ENCODE data around the gene TNMD.
A peak's percentile ranks its signal among the peaks of the same experiment; 100 is the strongest.
"Not testable (repeated sequence)": the region's sequence is repeated elsewhere in the genome, so short reads cannot be mapped to it uniquely, and the experiment has no call there.

Gene TNMD

DNA sequence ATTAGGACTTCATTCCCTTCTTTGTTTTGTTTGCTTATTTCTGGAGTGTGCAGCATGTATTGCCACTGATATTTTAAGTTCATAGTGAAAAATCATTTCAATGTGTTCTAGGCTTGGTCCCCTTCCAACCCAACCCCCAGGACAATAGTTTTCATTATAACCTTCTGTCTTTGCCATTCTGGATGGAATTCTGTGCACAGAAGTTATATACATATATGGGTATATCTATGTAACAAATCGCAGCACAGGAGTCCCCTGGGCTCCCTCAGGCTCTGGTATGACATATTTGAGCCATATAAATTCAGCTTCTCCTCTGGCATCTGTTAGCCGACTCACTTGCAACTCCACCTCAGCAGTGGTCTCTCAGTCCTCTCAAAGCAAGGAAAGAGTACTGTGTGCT lies at the start of gene TNMD:
Gene TNMD, plus strand, starts transcription at position 326 of the 400 bp plus-strand sequence. CDS start 83 bp downstream, outside the sequence.
- no peaks in the 10 kb centered on the region for H3K27me3 ChIP-seq (replicated peaks)
- DNase-seq = no peak
- TF ChIP-seq CTCF (IDR thresholded peaks at IDR 0.05; ENCODE audit: low read depth, low read length, missing control alignments) = no peak
- no peak within 1 kb of the TSS for H3K4me3 ChIP-seq (ENCODE audit: low read depth, low read length)
- H3K27ac ChIP-seq = no peak within 1 kb of the TSS
- H3K36me3 ChIP-seq (replicated peaks) = no peaks in the 10 kb centered on the region
- in situ Hi-C loops (cut with HindIII; ENCODE audit: low pct_ligation_motif_present, low sequenced_read_pairs) = no loop called here

DNA sequence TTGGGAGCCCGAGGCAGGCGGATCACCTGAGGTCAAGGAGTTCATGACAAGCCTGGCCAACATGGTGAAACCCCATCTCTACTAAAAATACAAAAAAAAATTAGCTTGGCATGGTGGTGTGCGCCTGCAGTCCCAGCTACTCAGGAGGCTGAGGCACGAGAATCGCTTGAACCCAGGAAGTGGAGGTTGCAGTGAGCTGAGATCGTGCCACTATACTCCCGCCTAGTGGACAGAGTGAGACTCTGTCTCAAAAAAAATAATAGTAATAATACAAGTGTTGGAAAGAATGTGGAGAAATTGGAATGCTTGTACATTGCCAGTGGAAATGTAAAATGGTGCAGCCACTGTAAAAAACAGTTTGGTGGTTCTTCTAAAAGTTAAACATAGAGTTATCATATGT lies 19.2 kb upstream of the TNMD start:
- H3K27ac ChIP-seq; H3K27me3 ChIP-seq (replicated peaks); H3K4me3 ChIP-seq (ENCODE audit: low read depth, low read length); in situ Hi-C loops (cut with HindIII; ENCODE audit: low pct_ligation_motif_present, low sequenced_read_pairs); DNase-seq; H3K36me3 ChIP-seq (replicated peaks): not testable (repeated sequence)
- peak; percentile 16 for TF ChIP-seq CTCF (IDR thresholded peaks at IDR 0.05; ENCODE audit: low read depth, low read length, missing control alignments)

- Histone ChIP-seq H3K4me3 (ENCODE audit: low read depth, low read length) (no peak overlapping the region), H3K27me3 (replicated peaks) (no peaks in the 10 kb centered on the region), H3K36me3 (replicated peaks) (no peaks in the 10 kb centered on the region), H3K27ac (no peak overlapping the region)
- TF ChIP-seq CTCF (IDR thresholded peaks at IDR 0.05; ENCODE audit: low read depth, low read length, missing control alignments) = no peak
- in situ Hi-C loops (cut with HindIII; ENCODE audit: low pct_ligation_motif_present, low sequenced_read_pairs) = no loop called here
- no peak for DNase-seq
Observed at GRCh38 chrX:100586747-100587146, 2.0 kb downstream of the TNMD start.

DNA sequence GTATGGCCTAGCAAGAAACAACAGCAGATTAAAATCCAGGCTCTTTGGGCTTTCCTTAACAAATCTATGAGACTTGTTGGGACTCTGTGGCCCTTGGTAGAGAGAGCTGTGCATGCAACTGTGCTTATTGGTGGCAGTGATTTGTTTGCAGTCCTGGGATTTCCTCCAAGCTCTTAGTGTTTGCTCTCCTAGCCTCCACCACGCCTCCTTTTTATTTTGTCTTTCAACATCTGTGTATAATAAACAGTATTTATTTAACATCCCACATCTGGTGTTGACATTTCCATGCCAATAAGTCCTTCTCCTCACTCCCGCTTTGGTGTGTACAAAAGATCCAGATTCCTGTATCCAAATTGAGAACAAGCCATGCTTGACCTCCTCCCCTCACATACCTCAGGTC lies 3.1 kb downstream of the TNMD start:
- in situ Hi-C loops (cut with HindIII; ENCODE audit: low pct_ligation_motif_present, low sequenced_read_pairs) = no loop called here
- no peaks in the 10 kb centered on the region for H3K36me3 ChIP-seq (replicated peaks)
- H3K27me3 ChIP-seq (replicated peaks) = no peaks in the 10 kb centered on the region
- H3K4me3 ChIP-seq (ENCODE audit: low read depth, low read length) = no peak overlapping the region
- no peak for TF ChIP-seq CTCF (IDR thresholded peaks at IDR 0.05; ENCODE audit: low read depth, low read length, missing control alignments)
- DNase-seq = no peak
- no peak overlapping the region for H3K27ac ChIP-seq

DNA sequence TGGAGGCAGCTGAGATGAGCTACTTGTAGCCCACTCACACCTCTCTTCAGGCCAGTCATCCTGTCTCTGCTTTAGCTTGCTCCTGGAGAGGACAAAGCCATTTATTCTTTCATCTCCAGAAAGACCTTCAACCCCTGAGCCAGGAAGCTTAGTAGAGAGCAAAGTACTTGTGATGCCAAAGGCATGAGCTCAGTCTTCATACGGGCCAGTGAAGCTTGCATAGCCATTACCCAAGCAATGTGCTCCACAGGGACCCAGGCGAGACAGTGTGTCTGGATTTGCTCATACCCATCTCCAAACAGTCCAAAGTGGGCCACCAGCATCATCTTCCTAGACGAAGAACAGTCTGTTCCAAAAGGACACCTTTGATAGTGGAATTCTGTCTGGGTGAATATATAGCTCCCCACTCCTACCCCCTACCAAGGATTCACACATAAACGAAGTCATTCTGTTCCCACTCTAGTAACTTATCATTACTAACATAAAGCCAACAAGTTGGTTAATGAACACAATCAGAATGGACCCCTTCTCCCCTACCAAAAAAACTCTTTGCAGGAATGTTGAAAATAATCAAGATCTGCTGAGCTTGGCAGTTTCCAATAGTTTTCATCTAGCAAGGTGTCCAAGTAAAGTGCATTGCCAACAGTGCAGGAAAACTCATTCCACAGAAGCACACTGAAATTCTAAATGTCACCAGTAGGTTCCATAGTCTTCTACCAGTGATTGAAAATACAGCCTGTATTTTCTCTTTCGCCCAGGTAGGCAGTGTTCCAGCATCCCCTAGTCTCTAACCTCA lies 6.7 kb downstream of the TNMD start:
- no peak overlapping the region for H3K27ac ChIP-seq
- H3K27me3 ChIP-seq (replicated peaks) = no peaks in the 10 kb centered on the region
- no peak overlapping the region for H3K4me3 ChIP-seq (ENCODE audit: low read depth, low read length)
- no peak for TF ChIP-seq CTCF (IDR thresholded peaks at IDR 0.05; ENCODE audit: low read depth, low read length, missing control alignments)
- no peak for DNase-seq
- H3K36me3 ChIP-seq (replicated peaks) = no peaks in the 10 kb centered on the region
- in situ Hi-C loops (cut with HindIII; ENCODE audit: low pct_ligation_motif_present, low sequenced_read_pairs) = no loop called here

DNA sequence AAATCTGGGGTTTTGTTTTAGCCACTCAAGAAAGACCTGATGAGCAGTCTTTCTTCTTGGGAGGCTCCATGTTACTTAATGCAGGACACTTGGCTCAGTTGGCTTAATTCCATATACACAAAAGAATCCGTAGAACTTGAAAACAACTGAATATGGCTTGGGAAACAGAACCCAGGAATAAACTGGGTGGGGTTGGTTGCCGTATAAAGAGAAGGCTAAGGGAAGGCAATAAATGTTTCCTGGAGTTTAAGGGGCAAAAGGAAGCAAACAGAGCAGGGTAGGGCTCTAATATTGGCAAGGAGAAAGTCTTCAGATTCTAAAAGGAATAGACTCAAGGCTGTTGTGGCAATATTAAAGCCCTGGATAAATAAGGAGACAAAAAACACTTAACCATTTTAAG lies 8.4 kb downstream of the TNMD start:
- TF ChIP-seq CTCF (IDR thresholded peaks at IDR 0.05; ENCODE audit: low read depth, low read length, missing control alignments) = no peak
- no peaks in the 10 kb centered on the region for H3K27me3 ChIP-seq (replicated peaks)
- in situ Hi-C loops (cut with HindIII; ENCODE audit: low pct_ligation_motif_present, low sequenced_read_pairs) = no loop called here

More for the DNA sequence above, 8.4 kb downstream of the TNMD start:
- H3K27ac ChIP-seq = no peak overlapping the region
- no peak for DNase-seq
- no peak overlapping the region for H3K4me3 ChIP-seq (ENCODE audit: low read depth, low read length)
- no peaks in the 10 kb centered on the region for H3K36me3 ChIP-seq (replicated peaks)

Data from brain microvascular endothelial cell (primary cell).